HepG2 (cell line): ENCODE data around the gene PDGFD. TPM values are rescaled to one million over a fixed set of nuclear protein-coding genes. Genes with fewer than 3 reads are reported as not detected.

ENCODE experiments used
- ATAC-seq: fragments of 200-7000 bp; cut with Tn5 transposase; 3 replicates; pipeline ENCODE4 v1.9.1; 2020; ENCODE audit warnings: mild to moderate bottlenecking, moderate library complexity
- BruUV-seq: library from RNA; stranded (reverse); fragments of 400-500 nt; replicated peaks from 2 replicates; lab custom pipeline; 2021; lab: Mats Ljungman, UMichigan
- CTCF ChIA-PET: fragments of 300-600 bp; formaldehyde crosslinking; extraction: SDS; loops from one replicate; lab custom pipeline; 2021; ENCODE audit warnings: low total read pairs, inconsistent platforms, low intra/inter-chr PET ratio; lab: Yijun Ruan, JAX
- POLR2A ChIA-PET: fragments of 350-600 bp; sonication (Branson Sonifier 250); formaldehyde crosslinking; loops from one replicate; lab custom pipeline; 2020; ENCODE audit warnings: antibody characterized with exemption, inconsistent platforms; lab: Yijun Ruan, JAX
- DNase-seq: peaks from one replicate; pipeline ENCODE4 v3.0.0-alpha.2; 2015; ENCODE audit warnings: low spot score
- FAIRE-seq: peaks from 3 replicates; lab custom pipeline; 2011; peaks lifted over from hg19 to GRCh38; lab: Jason Lieb, UNC
- H2AFZ ChIP-seq: one replicate; pipeline ENCODE4 v1.6.1; 2011; ENCODE audit warnings: low read length, inconsistent platforms
- H3K27ac ChIP-seq: fragments of 300-600 bp; 3 replicates; pipeline ENCODE4 v1.8.0; 2011; ENCODE audit warnings: mixed run types, mild to moderate bottlenecking, mixed read lengths, low read length, inconsistent platforms; ENCODE audit not compliant: insufficient read depth; ENCODE audit errors: extremely low read length
- H3K27me3 ChIP-seq, 2 experiments: fragments of 200-600 bp in 1 of 2; 2 replicates in 1 of 2; 3 replicates in 1 of 2; pipeline versions ENCODE4 v1.6.0 to v1.8.0; 2011; ENCODE audit warnings: low read length in 2 of 2, mild to moderate bottlenecking in 2 of 2, moderate library complexity in 2 of 2, inconsistent platforms in 1 of 2; ENCODE audit not compliant: insufficient read depth in 2 of 2, control insufficient read depth in 1 of 2
- H3K36me3 ChIP-seq, 2 experiments: fragments of 200-600 bp in 1 of 2; replicated peaks in 1 of 2; 2 replicates in 1 of 2; 3 replicates in 1 of 2; pipeline versions ENCODE4 v1.5.1 to v1.8.0; 2011; ENCODE audit warnings: low read length in 2 of 2, inconsistent platforms in 1 of 2; ENCODE audit not compliant: insufficient read depth in 2 of 2, control insufficient read depth in 1 of 2
- H3K4me1 ChIP-seq: 2 replicates; pipeline ENCODE4 v1.5.1; 2012; ENCODE audit warnings: low read length, inconsistent platforms; ENCODE audit not compliant: insufficient read depth
- H3K4me2 ChIP-seq: 2 replicates; pipeline ENCODE4 v1.6.0; 2011; ENCODE audit warnings: low read depth, low read length, inconsistent platforms
- H3K4me3 ChIP-seq, 3 experiments: fragments of 200-600 bp in 1 of 3; sonication (generic), shearing (Covaris generic) in 1 of 3; replicated peaks in 1 of 3; 2 replicates each; pipeline ENCODE4 v1.5.1; 2011 to 2016; ENCODE audit warnings: low read length in 3 of 3, inconsistent platforms in 2 of 3, low read depth in 2 of 3, mild to moderate bottlenecking in 2 of 3, control low read depth in 1 of 3, mixed read lengths in 1 of 3; ENCODE audit not compliant: insufficient read depth in 1 of 3
- H3K79me2 ChIP-seq: one replicate; pipeline ENCODE4 v1.6.1; 2011; ENCODE audit warnings: low read length, inconsistent platforms; ENCODE audit not compliant: insufficient read depth
- H3K9ac ChIP-seq: 2 replicates; pipeline ENCODE4 v1.6.0; 2011; ENCODE audit warnings: mild to moderate bottlenecking, low read depth, low read length, inconsistent platforms; ENCODE audit not compliant: insufficient read depth
- H3K9me3 ChIP-seq: 2 replicates; pipeline ENCODE4 v1.5.1; 2012; ENCODE audit warnings: mild to moderate bottlenecking, low read length
- H4K20me1 ChIP-seq: 2 replicates; pipeline ENCODE4 v1.6.0; 2011; ENCODE audit warnings: inconsistent platforms, mild to moderate bottlenecking, low read length, moderate library complexity; ENCODE audit not compliant: insufficient read depth
- BHLHE40 ChIP-seq: IDR thresholded peaks from 2 replicates; pipeline ENCODE4 v1.6.1; 2011; ENCODE audit warnings: low read length, improper control_type of control experiment
- DNMT1 ChIP-seq: sonication (generic); formaldehyde crosslinking; IDR thresholded peaks from 2 replicates; pipeline ENCODE4 v1.5.1; 2020; ENCODE audit warnings: mild to moderate bottlenecking, missing genetic modification reagents
- KAT2B ChIP-seq: fragments of 150-350 bp; IDR thresholded peaks from 2 replicates; pipeline ENCODE4 v1.6.1; 2014; ENCODE audit warnings: low read depth, low read length, borderline replicate concordance
- PCBP1 ChIP-seq: fragments of 200-400 bp; formaldehyde crosslinking; IDR thresholded peaks from 2 replicates; pipeline ENCODE4 v1.6.1; 2017; ENCODE audit warnings: mild to moderate bottlenecking, low read depth, low read length, borderline replicate concordance
- PTBP1 ChIP-seq: fragments of 200-400 bp; formaldehyde crosslinking; IDR thresholded peaks from 2 replicates; pipeline ENCODE4 v1.6.1; 2018; ENCODE audit warnings: low read length, low read depth; ENCODE audit not compliant: poor library complexity, severe bottlenecking
- RCOR2 ChIP-seq: IDR thresholded peaks from 2 replicates; pipeline ENCODE4 v1.6.1; 2016; ENCODE audit warnings: missing biosample characterization, missing genetic modification reagents
- SATB2 ChIP-seq: sonication (generic); formaldehyde crosslinking; IDR thresholded peaks from 2 replicates; pipeline ENCODE4 v1.5.0; 2020; ENCODE audit warnings: missing genetic modification reagents
- THAP11 ChIP-seq: IDR thresholded peaks from 2 replicates; pipeline ENCODE4 v1.6.1; 2016; ENCODE audit warnings: missing biosample characterization, missing genetic modification reagents
- ZC3H4 ChIP-seq: sonication (generic); formaldehyde crosslinking; IDR thresholded peaks from 2 replicates; pipeline ENCODE4 v1.4.0; 2020; ENCODE audit warnings: missing genetic modification reagents, borderline replicate concordance
- ZNF589 ChIP-seq: sonication (generic); formaldehyde crosslinking; conservative IDR thresholded peaks from 2 replicates; pipeline ENCODE4 v1.8.0; 2022; ENCODE audit warnings: mild to moderate bottlenecking, moderate library complexity, missing genetic modification reagents
- ZNF703 ChIP-seq: sonication (generic); formaldehyde crosslinking; IDR thresholded peaks from 2 replicates; pipeline ENCODE4 v1.5.1; 2020; ENCODE audit warnings: missing genetic modification reagents, mild to moderate bottlenecking, moderate library complexity, borderline replicate concordance
- in situ Hi-C: cut with HindIII; loops from 2 replicates; pipeline ENCODE4 v1.10.0; 2017; ENCODE audit warnings: low pct_unique_long_range_greater_than_20kb; ENCODE audit not compliant: extremely low pct_ligation_motif_present
- intact Hi-C: fragments of 100-400 bp; cut with micrococcal nuclease; formaldehyde crosslinking; loops from one replicate; pipeline ENCODE4 v1.10.0; 2022; ENCODE audit not compliant: unreplicated experiment
- polyA plus RNA-seq, 8 experiments: library from polyadenylated mRNA; depleted of rRNA in 3 of 8; stranded (reverse) in 7 of 8; unstranded in 1 of 8; fragments of >200 nt; fragmentation: Illumina TruSeq in 4 of 8; extraction: Trizol in 4 of 8; gene quantifications; 2 replicates each; pipeline versions ENCODE4 v1.2.1 to v1.2.3, GENCODE V29; 2011 to 2016; ENCODE audit warnings: low read depth in 4 of 8, missing spikeins in 1 of 8, mixed read lengths in 1 of 8; ENCODE audit not compliant: insufficient read depth in 1 of 8
- total RNA-seq, 5 experiments: library from RNA; depleted of rRNA; stranded (reverse); fragments of >200 nt; fragmentation: Illumina TruSeq; extraction: Trizol; gene quantifications; 2 replicates each; pipeline ENCODE4 v1.2.3, GENCODE V29; 2016; ENCODE audit warnings: low read depth in 1 of 5
- TF ChIP-seq, protein P1 (sequence below): sonication (generic); formaldehyde crosslinking; IDR thresholded peaks from 2 replicates; pipeline ENCODE4 v1.8.0; 2022; ENCODE audit warnings: mild to moderate bottlenecking, missing genetic modification reagents, moderate library complexity
- TF ChIP-seq, protein P2 (sequence below): sonication (generic); formaldehyde crosslinking; IDR thresholded peaks from 2 replicates; pipeline ENCODE4 v1.4.0; 2020; ENCODE audit warnings: low read depth, missing genetic modification reagents
- TF ChIP-seq, protein P3 (sequence below): sonication (generic); formaldehyde crosslinking; IDR thresholded peaks from 2 replicates; pipeline ENCODE4 v1.5.0; 2020; ENCODE audit warnings: mild to moderate bottlenecking, missing genetic modification reagents, moderate library complexity
- TF ChIP-seq, protein P4 (sequence below): IDR thresholded peaks from 2 replicates; pipeline ENCODE4 v1.6.1; 2016; ENCODE audit warnings: missing genetic modification reagents, missing compliant biosample characterization
- TF ChIP-seq, protein P5 (sequence below): sonication (generic); formaldehyde crosslinking; IDR thresholded peaks from 2 replicates; pipeline ENCODE4 v1.4.0; 2020; ENCODE audit warnings: low read depth, mild to moderate bottlenecking, missing genetic modification reagents

PDGFD gene
- total and polyA plus RNA-seq, 2 of the 13 experiments (the other 11 are each of a cell fraction or from before 2014, with no cell fraction given): 0.09 to 0.29 TPM

DNA sequence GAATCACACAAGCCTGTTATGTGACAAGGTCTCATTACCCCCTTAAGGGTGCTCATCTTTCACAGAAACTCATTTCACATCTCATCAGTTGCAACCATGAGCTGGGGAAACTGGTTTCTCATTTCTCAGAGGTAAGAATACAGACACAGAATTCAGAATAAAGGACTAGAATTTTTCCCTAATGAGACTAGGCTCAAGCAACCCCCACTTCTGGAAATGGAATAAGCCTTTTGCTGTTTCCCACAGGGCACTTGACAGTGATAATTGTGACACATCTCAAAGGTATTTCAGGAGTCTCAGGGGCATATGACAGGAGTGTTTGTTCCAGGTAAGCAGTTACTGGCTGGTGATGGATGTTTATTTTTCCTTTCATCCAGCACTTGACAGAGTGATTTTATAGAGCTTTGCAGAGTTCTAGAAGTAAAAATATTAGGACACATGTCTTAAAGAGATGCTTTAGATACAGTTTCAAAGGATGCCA, 240.5 kb downstream of the PDGFD start (continued):
- TF ChIP-seq, protein P1, sequence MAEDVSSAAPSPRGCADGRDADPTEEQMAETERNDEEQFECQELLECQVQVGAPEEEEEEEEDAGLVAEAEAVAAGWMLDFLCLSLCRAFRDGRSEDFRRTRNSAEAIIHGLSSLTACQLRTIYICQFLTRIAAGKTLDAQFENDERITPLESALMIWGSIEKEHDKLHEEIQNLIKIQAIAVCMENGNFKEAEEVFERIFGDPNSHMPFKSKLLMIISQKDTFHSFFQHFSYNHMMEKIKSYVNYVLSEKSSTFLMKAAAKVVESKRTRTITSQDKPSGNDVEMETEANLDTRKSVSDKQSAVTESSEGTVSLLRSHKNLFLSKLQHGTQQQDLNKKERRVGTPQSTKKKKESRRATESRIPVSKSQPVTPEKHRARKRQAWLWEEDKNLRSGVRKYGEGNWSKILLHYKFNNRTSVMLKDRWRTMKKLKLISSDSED: no peak
- TF ChIP-seq, all 625 proteins: peak for 0

DNA sequence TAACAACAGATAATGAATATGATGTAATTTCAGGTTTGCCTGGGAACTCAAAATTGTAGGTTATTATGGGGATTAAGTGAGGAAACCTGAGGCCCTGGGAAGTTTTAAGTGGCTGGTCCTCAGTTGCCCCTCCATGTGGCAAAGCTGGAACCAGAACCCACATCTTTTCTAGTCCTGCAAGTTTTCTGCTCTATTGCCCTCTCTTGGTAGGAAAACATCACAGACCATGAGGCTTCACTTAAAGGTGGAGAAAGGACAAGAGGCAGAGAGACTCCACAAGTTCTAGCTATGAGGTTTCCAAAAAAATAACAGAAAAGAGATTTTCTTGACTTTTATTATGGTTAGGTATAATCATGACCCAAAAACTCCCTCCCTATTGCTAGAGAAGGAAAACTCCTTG, 243.0 kb downstream of the PDGFD start:
- ATAC-seq (no peak), FAIRE-seq (no peak), DNase-seq (no peak)
- Histone ChIP-seq H3K9me3 (no peaks in the 10 kb centered on the region), H2AFZ (no peak overlapping the region), H3K27me3 (no peaks in the 10 kb centered on the region), H3K4me2 (no peak overlapping the region), H3K36me3 (no peaks in the 10 kb centered on the region), H4K20me1 (no peaks in the 10 kb centered on the region), H3K27ac (no peak overlapping the region), H3K4me3 (no peak overlapping the region), H3K4me1 (no peaks in the 10 kb centered on the region), H3K9ac (no peak overlapping the region), H3K79me2 (no peaks in the 10 kb centered on the region)
- ChIA-PET CTCF (no interaction called here), POLR2A (no interaction called here)
- BruUV-seq: no TSS peak
- in situ Hi-C loops: no loop called here
- intact Hi-C loops: no loop called here
- TF ChIP-seq ZNF589: no peak
- TF ChIP-seq, protein P2, sequence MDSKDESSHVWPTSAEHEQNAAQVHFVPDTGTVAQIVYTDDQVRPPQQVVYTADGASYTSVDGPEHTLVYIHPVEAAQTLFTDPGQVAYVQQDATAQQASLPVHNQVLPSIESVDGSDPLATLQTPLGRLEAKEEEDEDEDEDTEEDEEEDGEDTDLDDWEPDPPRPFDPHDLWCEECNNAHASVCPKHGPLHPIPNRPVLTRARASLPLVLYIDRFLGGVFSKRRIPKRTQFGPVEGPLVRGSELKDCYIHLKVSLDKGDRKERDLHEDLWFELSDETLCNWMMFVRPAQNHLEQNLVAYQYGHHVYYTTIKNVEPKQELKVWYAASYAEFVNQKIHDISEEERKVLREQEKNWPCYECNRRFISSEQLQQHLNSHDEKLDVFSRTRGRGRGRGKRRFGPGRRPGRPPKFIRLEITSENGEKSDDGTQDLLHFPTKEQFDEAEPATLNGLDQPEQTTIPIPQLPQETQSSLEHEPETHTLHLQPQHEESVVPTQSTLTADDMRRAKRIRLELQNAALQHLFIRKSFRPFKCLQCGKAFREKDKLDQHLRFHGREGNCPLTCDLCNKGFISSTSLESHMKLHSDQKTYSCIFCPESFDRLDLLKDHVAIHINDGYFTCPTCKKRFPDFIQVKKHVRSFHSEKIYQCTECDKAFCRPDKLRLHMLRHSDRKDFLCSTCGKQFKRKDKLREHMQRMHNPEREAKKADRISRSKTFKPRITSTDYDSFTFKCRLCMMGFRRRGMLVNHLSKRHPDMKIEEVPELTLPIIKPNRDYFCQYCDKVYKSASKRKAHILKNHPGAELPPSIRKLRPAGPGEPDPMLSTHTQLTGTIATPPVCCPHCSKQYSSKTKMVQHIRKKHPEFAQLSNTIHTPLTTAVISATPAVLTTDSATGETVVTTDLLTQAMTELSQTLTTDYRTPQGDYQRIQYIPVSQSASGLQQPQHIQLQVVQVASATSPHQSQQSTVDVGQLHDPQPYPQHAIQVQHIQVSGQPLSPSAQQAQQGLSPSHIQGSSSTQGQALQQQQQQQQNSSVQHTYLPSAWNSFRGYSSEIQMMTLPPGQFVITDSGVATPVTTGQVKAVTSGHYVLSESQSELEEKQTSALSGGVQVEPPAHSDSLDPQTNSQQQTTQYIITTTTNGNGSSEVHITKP (CRISPR knock-in tag): no peak
- TF ChIP-seq PCBP1: no peak
- no peak for TF ChIP-seq PTBP1
- TF ChIP-seq ZC3H4 (CRISPR knock-in tag): no peak
- no peak for TF ChIP-seq BHLHE40
- TF ChIP-seq, protein P3, sequence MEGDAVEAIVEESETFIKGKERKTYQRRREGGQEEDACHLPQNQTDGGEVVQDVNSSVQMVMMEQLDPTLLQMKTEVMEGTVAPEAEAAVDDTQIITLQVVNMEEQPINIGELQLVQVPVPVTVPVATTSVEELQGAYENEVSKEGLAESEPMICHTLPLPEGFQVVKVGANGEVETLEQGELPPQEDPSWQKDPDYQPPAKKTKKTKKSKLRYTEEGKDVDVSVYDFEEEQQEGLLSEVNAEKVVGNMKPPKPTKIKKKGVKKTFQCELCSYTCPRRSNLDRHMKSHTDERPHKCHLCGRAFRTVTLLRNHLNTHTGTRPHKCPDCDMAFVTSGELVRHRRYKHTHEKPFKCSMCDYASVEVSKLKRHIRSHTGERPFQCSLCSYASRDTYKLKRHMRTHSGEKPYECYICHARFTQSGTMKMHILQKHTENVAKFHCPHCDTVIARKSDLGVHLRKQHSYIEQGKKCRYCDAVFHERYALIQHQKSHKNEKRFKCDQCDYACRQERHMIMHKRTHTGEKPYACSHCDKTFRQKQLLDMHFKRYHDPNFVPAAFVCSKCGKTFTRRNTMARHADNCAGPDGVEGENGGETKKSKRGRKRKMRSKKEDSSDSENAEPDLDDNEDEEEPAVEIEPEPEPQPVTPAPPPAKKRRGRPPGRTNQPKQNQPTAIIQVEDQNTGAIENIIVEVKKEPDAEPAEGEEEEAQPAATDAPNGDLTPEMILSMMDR (CRISPR knock-in tag): no peak
- TF ChIP-seq, protein P4, sequence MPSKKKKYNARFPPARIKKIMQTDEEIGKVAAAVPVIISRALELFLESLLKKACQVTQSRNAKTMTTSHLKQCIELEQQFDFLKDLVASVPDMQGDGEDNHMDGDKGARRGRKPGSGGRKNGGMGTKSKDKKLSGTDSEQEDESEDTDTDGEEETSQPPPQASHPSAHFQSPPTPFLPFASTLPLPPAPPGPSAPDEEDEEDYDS (CRISPR knock-in tag): no peak
- TF ChIP-seq, protein P5, sequence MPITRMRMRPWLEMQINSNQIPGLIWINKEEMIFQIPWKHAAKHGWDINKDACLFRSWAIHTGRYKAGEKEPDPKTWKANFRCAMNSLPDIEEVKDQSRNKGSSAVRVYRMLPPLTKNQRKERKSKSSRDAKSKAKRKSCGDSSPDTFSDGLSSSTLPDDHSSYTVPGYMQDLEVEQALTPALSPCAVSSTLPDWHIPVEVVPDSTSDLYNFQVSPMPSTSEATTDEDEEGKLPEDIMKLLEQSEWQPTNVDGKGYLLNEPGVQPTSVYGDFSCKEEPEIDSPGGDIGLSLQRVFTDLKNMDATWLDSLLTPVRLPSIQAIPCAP (CRISPR knock-in tag): no peak
- no peak for TF ChIP-seq ZNF703 (CRISPR knock-in tag)
- no peak for TF ChIP-seq SATB2
- no peak for TF ChIP-seq THAP11 (CRISPR knock-in tag)
- TF ChIP-seq DNMT1 (CRISPR knock-in tag): no peak
- TF ChIP-seq RCOR2 (CRISPR knock-in tag): no peak
- no peak for TF ChIP-seq KAT2B
